GM10266 (cell line): Measurements from ENCODE around the gene LRRC4.

Source experiments
- DNase-seq: peaks from one replicate; pipeline ENCODE4 v3.0.0; 2012; ENCODE audit errors: extremely low spot score
- CTCF ChIP-seq: IDR thresholded peaks from 2 replicates; pipeline ENCODE4 v1.5.1; 2012; ENCODE audit warnings: mild to moderate bottlenecking, low read depth; ENCODE audit not compliant: control insufficient read depth, insufficient read depth; ENCODE audit errors: missing control alignments

LRRC4 gene

GRCh38 chr7:128006550-128007302 lies 24.5 kb downstream of the LRRC4 start:
- DNase-seq = no peak
- TF ChIP-seq CTCF = no peak

- no peak for TF ChIP-seq CTCF
- DNase-seq = no peak
These were observed 25.5 kb downstream of the LRRC4 start for GRCh38 chr7:128005759-128006159.

- no peak for TF ChIP-seq CTCF
- DNase-seq = no peak
These were observed 26.1 kb downstream of the LRRC4 start for GRCh38 chr7:128005117-128005516.

- no peak for TF ChIP-seq CTCF
- no peak for DNase-seq
These were observed 26.6 kb downstream of the LRRC4 start for GRCh38 chr7:128004623-128005022.

- TF ChIP-seq CTCF = no peak
- no peak for DNase-seq
These were observed 27.4 kb downstream of the LRRC4 start for GRCh38 chr7:128003787-128004186.

GRCh38 chr7:128003167-128003566 lies 28.1 kb downstream of the LRRC4 start:
- TF ChIP-seq CTCF = no peak
- DNase-seq = peak; percentile 18

GRCh38 chr7:128000854-128001265 lies 30.4 kb downstream of the LRRC4 start:
- TF ChIP-seq CTCF = no peak

More at GRCh38 chr7:128000854-128001265, 30.4 kb downstream of the LRRC4 start:
- DNase-seq = peak; percentile 22
